ENCODE results near the gene DDX39A. TPM values are rescaled to one million over a fixed set of nuclear protein-coding genes. Genes with fewer than 3 reads are reported as not detected.

Gene DDX39A
- total RNA-seq, 4 donors from 2014 or later, result 59.2 to 144 (median 88.4) TPM

GRCh38 chr19:14390548-14390947 lies 28.6 kb downstream of the DDX39A start:
- DNase-seq, result no peak
- Histone ChIP-seq H3K27ac (no peak overlapping the region), H3K27me3 (no peaks in the 10 kb centered on the region), H3K4me1 (no peaks in the 10 kb centered on the region), H3K9me3 (no peaks in the 10 kb centered on the region), H3K36me3 (peaks cover 0 to 48% (median 4%) of the 10 kb centered on the region in 3 donors), H3K4me3 (no peak overlapping the region)
- TF ChIP-seq CTCF (IDR thresholded peaks at IDR 0.05) (no peak), POLR2A (IDR thresholded peaks at IDR 0.05) (no peak)
- intact Hi-C loops (cut with DNase I), result no loop called here
- WGBS, 2 donors, result 90 to 91% methylated on average over 4 to 5 of the region's 5 CpGs

DNA sequence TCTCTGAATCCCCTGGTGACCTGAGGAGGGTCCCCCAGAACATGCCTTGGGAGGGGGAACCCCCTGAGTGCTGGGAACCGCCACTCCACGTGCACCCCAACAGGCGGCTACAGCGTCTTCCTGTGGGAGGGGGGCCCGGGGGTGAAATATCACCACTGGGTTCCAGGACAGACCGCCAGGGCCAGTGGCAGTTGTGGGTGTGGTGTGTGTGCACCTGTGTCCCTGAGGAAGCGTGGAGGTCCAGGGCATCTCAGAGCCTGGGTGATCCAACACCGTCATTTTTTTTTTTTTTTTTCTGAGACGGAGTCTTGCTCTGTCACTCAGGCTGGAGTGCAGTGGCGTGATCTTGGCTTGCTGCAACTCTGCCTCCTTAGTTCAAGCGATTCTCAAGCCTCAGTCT lies 33.6 kb downstream of the DDX39A start:
- 71 to 90% methylated on average over 3 of the region's 11 CpGs for WGBS, 2 donors
- Histone ChIP-seq H3K27me3 (no peaks in the 10 kb centered on the region), H3K4me1 (peaks cover 19 to 49% (median 36%) of the 10 kb centered on the region in 3 donors), H3K4me3 (peak overlapping the region in 1 of 4 donors; percentile 15), H3K36me3 (peaks cover 0 to 9% (median 0%) of the 10 kb centered on the region in 3 donors), H3K9me3 (no peaks in the 10 kb centered on the region), H3K27ac (peak overlapping the region in 3 of 4 donors; percentile 34 to 84 (median 38))
- TF ChIP-seq POLR2A (IDR thresholded peaks at IDR 0.05) (no peak), CTCF (IDR thresholded peaks at IDR 0.05) (no peak)
- DNase-seq, result no peak
- intact Hi-C loops (cut with DNase I), result no loop called here

- peak overlapping the region; percentile 8 to 80 (median 54) for H3K4me3 ChIP-seq
- DNase-seq, result no peak
- WGBS, 2 donors, result 9 to 18% methylated on average over 7 to 10 of the region's 10 CpGs
Observed at GRCh38 chr19:14383661-14384555, 35.2 kb downstream of the DDX39A start.

DNA sequence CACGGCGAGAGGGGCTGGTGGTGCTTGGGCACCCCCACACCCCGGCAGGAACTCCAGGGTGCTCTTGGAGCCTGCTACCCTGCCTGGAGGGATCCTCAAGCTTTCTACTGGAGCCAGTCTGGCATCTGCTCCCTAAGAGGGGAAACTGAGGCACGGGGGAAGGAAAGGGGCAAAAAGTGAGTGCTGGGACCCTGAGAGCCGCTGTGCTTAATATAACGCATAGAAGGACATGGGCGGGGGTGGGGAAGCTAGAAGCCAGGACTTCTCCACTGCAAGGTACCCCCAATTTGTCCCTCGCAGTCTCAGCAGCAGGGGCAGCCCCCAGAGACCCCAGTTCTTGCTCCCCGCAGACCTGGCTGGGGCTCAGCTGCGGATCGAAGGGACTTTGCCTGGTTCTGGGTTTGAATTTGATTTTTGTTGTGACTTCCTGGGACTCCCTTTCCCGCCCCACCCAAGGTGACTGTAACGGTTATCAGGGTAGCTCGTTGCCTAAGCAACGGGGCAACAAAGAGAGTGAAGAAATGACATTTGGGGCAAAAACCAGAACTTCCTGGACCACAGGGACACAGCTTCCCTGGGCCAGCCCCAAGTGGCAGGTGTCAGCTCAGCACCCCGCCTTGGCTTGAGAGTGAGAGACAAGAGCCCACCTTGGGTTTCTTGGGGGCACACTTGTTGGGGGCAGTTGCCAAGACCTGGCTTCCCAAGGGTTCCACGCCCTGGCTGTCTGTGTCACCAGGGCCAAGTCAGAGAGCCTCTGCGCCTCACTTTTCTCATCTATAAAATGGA lies 37.3 kb downstream of the DDX39A start:
- H3K4me1 ChIP-seq, result peaks cover 20 to 78% (median 37%) of the 10 kb centered on the region in 3 donors
- WGBS, 2 donors, result 14 to 41% methylated on average over 5 to 9 of the region's 18 CpGs
- no peaks in the 10 kb centered on the region for H3K27me3 ChIP-seq
- DNase-seq, result no peak
- intact Hi-C loops (cut with DNase I), result no loop called here
- H3K27ac ChIP-seq, result peak overlapping the region; percentile 79 to 88 (median 84)
- H3K4me3 ChIP-seq, result peak overlapping the region; percentile 29 to 80 (median 54)
- no peaks in the 10 kb centered on the region for H3K9me3 ChIP-seq
- TF ChIP-seq CTCF (IDR thresholded peaks at IDR 0.05) (peak in 1 of 6 experiments; percentile 20), POLR2A (IDR thresholded peaks at IDR 0.05) (no peak)
- H3K36me3 ChIP-seq, result peaks cover 0 to 2% (median 0%) of the 10 kb centered on the region in 3 donors

More at GRCh38 chr19:14383661-14384555, 35.2 kb downstream of the DDX39A start:
- intact Hi-C loops (cut with DNase I), result no loop called here
- H3K9me3 ChIP-seq, result no peaks in the 10 kb centered on the region
- H3K27ac ChIP-seq, result peak overlapping the region; percentile 55 to 85 (median 84)
- TF ChIP-seq CTCF (IDR thresholded peaks at IDR 0.05) (no peak), POLR2A (IDR thresholded peaks at IDR 0.05) (peak in 1 of 4 donors; percentile 18)
- H3K27me3 ChIP-seq, result no peaks in the 10 kb centered on the region
- H3K4me1 ChIP-seq, result peaks cover 20 to 65% (median 37%) of the 10 kb centered on the region in 3 donors
- H3K36me3 ChIP-seq, result peaks cover 0 to 4% (median 0%) of the 10 kb centered on the region in 3 donors

Measured in esophagus squamous epithelium (tissue), 5 donors.